AG09319 (cell line): ENCODE results near the gene TOLLIP.

Experiments
- DNase-seq: peaks from one replicate; pipeline ENCODE4 v3.0.0-alpha.2; 2010; ENCODE audit warnings: low read depth; ENCODE audit errors: extremely low read depth
- TF ChIP-seq, protein P1 (sequence below): IDR thresholded peaks from 2 replicates; pipeline ENCODE4 v1.5.1; 2011; ENCODE audit warnings: low read depth, mild to moderate bottlenecking, inconsistent platforms, low read length, moderate library complexity

TOLLIP gene

DNA sequence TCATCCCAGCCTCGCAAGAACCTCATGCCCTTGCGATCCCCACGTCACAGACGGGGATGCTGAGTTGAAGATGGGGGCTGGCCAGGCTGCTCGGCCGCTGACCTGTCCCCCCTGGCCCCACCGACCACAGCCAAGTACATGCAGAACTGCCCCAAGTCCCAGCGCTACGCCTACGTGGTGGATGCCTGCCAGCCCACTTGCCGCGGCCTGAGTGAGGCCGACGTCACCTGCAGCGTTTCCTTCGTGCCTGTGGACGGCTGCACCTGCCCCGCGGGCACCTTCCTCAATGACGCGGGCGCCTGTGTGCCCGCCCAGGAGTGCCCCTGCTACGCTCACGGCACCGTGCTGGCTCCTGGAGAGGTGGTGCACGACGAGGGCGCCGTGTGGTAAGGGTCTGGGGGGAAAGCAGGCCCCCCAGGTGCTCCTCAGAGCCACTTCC is 76.5 kb downstream of the TOLLIP start:
- TF ChIP-seq, protein P1, sequence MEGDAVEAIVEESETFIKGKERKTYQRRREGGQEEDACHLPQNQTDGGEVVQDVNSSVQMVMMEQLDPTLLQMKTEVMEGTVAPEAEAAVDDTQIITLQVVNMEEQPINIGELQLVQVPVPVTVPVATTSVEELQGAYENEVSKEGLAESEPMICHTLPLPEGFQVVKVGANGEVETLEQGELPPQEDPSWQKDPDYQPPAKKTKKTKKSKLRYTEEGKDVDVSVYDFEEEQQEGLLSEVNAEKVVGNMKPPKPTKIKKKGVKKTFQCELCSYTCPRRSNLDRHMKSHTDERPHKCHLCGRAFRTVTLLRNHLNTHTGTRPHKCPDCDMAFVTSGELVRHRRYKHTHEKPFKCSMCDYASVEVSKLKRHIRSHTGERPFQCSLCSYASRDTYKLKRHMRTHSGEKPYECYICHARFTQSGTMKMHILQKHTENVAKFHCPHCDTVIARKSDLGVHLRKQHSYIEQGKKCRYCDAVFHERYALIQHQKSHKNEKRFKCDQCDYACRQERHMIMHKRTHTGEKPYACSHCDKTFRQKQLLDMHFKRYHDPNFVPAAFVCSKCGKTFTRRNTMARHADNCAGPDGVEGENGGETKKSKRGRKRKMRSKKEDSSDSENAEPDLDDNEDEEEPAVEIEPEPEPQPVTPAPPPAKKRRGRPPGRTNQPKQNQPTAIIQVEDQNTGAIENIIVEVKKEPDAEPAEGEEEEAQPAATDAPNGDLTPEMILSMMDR, result no peak
- no peak for DNase-seq

DNA sequence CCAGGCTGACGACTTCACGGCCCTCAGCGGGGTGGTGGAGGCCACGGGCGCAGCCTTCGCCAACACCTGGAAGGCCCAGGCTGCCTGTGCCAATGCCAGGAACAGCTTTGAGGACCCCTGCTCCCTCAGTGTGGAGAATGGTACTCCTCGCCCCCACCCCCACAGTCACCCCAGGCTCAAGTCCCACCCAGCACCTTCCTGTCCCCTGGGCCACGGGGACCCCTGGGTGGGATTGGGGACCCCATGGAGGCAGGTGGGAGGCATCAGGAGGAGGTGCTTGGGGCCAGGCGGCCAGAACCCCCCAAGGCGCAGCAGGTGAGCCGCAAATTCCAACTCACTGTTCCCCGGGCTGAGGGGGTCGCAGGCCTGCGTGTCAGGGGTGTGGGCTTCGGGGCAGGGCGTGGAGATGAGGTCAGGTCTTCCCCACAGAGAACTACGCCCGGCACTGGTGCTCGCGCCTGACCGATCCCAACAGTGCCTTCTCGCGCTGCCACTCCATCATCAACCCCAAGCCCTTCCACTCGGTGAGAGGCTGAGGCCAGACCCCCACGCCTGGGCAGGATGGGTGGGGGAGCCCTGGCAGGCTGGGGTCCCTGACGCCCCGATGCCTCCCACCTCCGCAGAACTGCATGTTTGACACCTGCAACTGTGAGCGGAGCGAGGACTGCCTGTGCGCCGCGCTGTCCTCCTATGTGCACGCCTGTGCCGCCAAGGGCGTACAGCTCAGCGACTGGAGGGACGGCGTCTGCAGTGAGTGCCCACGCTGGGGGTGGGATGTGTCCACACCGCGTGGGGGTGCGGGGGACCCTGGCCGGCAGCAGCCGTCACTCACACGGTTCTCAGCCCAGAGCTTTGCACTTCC is 77.2 kb downstream of the TOLLIP start:
- TF ChIP-seq, protein P1, result no peak
- no peak for DNase-seq

DNA sequence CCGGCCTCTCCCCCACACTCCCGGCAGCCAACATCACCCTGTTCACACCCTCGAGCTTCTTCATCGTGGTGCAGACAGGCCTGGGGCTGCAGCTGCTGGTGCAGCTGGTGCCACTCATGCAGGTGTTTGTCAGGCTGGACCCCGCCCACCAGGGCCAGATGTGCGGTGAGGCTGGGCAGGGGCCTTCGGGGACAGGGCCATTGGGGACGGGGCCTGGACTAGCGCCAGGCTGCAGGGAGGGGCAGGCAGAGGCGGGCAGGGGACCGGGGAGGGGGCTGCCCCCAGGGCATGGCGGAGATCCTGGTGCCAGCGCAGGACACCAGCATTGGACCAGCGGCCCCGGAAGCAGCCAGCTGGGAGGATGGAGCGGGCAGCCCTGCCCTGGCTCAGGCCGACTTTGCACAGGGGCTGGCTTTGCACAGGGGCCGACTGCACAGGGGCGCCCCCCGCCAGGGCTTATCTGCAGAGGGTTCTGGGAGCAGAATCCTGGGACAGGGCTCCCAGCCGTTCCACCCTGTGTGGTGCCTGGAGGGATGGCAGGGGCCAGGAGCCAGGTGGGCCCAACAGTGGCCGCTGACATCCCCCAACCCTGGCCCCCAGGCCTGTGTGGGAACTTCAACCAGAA is 77.9 kb downstream of the TOLLIP start:
- no peak for DNase-seq
- TF ChIP-seq, protein P1, result no peak

DNA sequence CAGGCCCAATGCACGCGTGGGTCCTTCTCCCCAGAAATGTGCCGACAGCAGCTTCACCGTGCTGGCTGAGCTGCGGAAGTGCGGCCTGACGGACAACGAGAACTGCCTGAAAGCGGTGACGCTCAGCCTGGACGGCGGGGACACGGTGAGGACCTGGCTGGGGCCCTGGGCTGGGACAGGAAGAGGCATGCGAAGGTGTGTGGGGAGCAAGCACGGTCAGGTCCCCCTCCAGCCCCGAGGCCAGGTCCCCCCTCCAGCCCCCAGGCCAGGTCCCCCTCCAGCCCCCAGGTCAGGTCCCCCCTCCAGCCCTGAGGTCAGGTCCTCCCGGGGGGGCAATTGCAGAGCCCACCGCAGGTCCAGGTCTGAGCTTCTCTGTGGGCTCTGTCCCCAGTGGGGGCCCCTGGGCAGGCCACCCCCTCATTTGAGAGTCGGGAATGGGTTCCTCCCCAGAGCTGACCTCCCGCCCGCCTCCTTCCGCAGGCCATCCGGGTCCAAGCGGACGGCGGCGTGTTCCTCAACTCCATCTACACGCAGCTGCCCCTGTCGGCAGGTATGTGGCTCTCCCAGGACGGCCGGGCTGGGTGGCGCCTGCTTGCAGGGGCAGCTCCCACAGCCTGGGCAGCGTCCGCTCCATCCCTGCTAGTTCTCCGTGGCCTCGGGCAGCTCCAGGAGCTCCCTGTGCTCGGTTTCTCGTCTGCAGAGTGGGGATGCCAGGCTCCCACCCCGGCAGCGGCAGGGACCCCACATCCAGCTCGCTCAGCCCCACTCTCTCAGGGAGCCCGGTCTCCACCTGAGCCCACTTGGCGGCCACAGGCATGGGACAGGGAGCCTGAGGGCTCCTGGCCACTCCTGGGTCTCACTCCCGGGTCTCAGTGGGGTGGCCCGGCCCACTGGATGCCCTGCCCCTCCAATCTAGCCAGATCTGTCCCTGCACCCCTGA is 78.7 kb downstream of the TOLLIP start:
- DNase-seq, result no peak
- TF ChIP-seq, protein P1, result no peak

DNA sequence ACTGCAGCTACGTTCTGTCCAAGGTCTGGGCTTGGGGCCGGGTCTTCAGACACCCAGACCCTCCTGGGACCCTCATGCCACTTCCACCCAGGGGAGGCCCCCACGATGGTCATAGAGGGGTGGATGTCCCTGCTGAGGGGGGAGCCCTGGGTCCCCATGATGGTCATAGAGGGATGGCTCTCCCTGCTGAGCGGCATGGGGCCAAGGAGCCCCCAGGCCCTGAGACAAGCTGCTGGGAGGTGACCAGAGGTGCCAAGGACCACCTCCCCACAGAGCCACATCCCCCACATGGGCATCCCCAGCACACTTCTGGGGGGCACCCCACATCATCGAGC is 79.3 kb downstream of the TOLLIP start:
- no peak for DNase-seq
- TF ChIP-seq, protein P1, result no peak

DNA sequence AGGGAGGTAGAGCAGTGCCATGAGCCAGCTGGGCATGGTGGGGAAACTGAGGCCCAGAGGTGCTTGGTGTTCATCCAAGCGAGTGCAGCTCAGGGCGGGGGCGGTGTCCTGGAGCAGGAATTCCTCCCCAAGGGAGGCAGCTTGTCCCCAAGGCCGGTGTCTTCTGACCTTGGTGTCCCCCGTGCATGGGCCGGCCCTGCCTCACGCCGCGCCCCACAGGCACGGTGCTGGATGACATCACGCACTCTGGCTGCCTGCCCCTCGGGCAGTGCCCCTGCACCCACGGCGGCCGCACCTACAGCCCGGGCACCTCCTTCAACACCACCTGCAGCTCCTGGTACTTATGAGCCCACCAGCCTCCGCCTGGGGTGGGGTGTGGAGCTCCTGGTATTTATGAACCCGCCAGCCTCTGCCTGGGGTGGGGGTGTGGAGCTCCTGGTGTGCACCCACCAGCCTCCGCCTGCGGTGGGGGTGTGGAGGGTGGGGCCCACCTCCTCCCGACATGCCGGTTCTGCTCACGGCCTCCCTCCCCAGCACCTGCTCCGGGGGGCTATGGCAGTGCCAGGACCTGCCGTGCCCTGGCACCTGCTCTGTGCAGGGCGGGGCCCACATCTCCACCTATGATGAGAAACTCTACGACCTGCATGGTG is 79.8 kb downstream of the TOLLIP start:
- DNase-seq, result no peak

More for the DNA sequence above, 79.8 kb downstream of the TOLLIP start:
- TF ChIP-seq, protein P1, result no peak
